ENCODE measurements around the gene HCRT. TPM values are rescaled to one million over a fixed set of nuclear protein-coding genes. Genes with fewer than 3 reads are reported as not detected.

The HCRT gene
- total and polyA plus RNA-seq, 2 of the 4 experiments (the other 2 are of a cell fraction) = not detected

GRCh38 chr17:42135664-42136653 is 49.3 kb downstream of the HCRT start:
- H3K79me1 ChIP-seq (ENCODE audit: low read depth in 1 of 2, low read length in 2 of 2) = peaks cover 33 to 92% of the 10 kb centered on the region in 2 experiments
- BruUV-seq (replicated peaks) = no TSS peak
- peak overlapping the region; percentile 48 for H2AFZ ChIP-seq (replicated peaks; ENCODE audit: low read length, poor library complexity)
- H3K9me3 ChIP-seq (ENCODE audit: control insufficient read depth, insufficient read depth, low read length) = no peaks in the 10 kb centered on the region
- peak overlapping the region; percentile 78 for H2AK5ac ChIP-seq (ENCODE audit: low read depth, low read length)
- H3K27ac ChIP-seq (ENCODE audit: insufficient read depth, low read length) = peak overlapping the region; percentile 72
- H2BK5ac ChIP-seq (ENCODE audit: low read depth, low read length, poor library complexity, severe bottlenecking) = peak overlapping the region; percentile 85
- peak overlapping the region; percentile 42 for H4K91ac ChIP-seq (ENCODE audit: insufficient read depth, low read depth, low read length)
- peak overlapping the region; percentile 50 for H2BK120ac ChIP-seq (ENCODE audit: low read depth, low read length)
- H3K14ac ChIP-seq (replicated peaks; ENCODE audit: low read depth, low read length) = peak overlapping the region; percentile 50
- POLR2A ChIA-PET (ENCODE audit: unreplicated experiment) = no interaction called here
- H3K4me2 ChIP-seq (ENCODE audit: low read depth, low read length) = peak overlapping the region; percentile 47
- peak overlapping the region; percentile 32; the same call in 1 of the 2 replicates for H3K18ac ChIP-seq (ENCODE audit: low read depth, low read length)
- peaks cover 57% of the 10 kb centered on the region for H3K9me1 ChIP-seq (ENCODE audit: insufficient read depth, low read length)
- TF ChIP-seq CEBPB (IDR thresholded peaks at IDR 0.05; ENCODE audit: low read depth, low read length) = peak; percentile 14; the same call in 1 of the 2 replicates
- TF ChIP-seq MXI1 (IDR thresholded peaks at IDR 0.05; ENCODE audit: borderline replicate concordance, low read depth, low read length) = 0 out of 2 replicates have a peak, but pooled peaks have one; percentile 32
- TF ChIP-seq BHLHE40 (IDR thresholded peaks at IDR 0.05; ENCODE audit: low read depth, low read length) = peak; percentile 58; the same call in 1 of the 2 replicates
- TF ChIP-seq CTCF (conservative IDR thresholded peaks at IDR 0.05; ENCODE audit: low read depth, low read length) = no peak
- peak overlapping the region; percentile 50; the same call in 1 of the 2 replicates for H3K23ac ChIP-seq (ENCODE audit: low read depth, low read length)
- H3K36me3 ChIP-seq (ENCODE audit: control insufficient read depth, insufficient read depth, low read length) = peaks cover 3% of the 10 kb centered on the region; the same call in 1 of the 2 replicates
- WGBS, 2 experiments (ENCODE audit: extremely low coverage in 2 of 2, insufficient read length in 1 of 2) = 17% methylated on average over 3 of the region's 15 CpGs; no CpG with 5 or more reads in 1 of the 2 experiments
- CTCF ChIA-PET = interaction anchor here (0.6 kb wide), 1 partner anchor 1066 kb away, joined by 3 read pairs; no protein-coding TSS in a partner anchor
- in situ Hi-C loops (cut with MboI; ENCODE audit: low sequenced_read_pairs) = no loop called here
- H4K20me1 ChIP-seq (ENCODE audit: insufficient read depth, low read length) = peaks cover 79% of the 10 kb centered on the region
- H3K4me1 ChIP-seq (ENCODE audit: control insufficient read depth, insufficient read depth, low read length) = peaks cover 36% of the 10 kb centered on the region
- peak overlapping the region; percentile 70; the same call in 2 of the 3 replicates for H2BK15ac ChIP-seq (ENCODE audit: low read depth, low read length)
- DNase-seq = peak; percentile 85
- H3K4ac ChIP-seq (ENCODE audit: low read depth, low read length) = peak overlapping the region; percentile 89
- ATAC-seq (ENCODE audit: low read depth) = peak; percentile 59
- H3K9ac ChIP-seq (ENCODE audit: low read depth, low read length) = 0 out of 2 replicates have a peak overlapping the region, but pooled peaks have one; percentile 5
- peak overlapping the region; percentile 69 for H4K5ac ChIP-seq (ENCODE audit: low read depth, low read length)
- dilution Hi-C loops (cut with HindIII; ENCODE audit: low sequenced_read_pairs, unreplicated experiment) = no loop called here
- H4K8ac ChIP-seq (ENCODE audit: low read depth in 2 of 2, low read length in 2 of 2) = peak overlapping the region; percentile 41 to 89; a peak in 3 of 4 replicates
- H3K56ac ChIP-seq (ENCODE audit: extremely low read depth, insufficient read depth, low read length) = no peak overlapping the region
- peak overlapping the region; percentile 57 for H2AK9ac ChIP-seq (replicated peaks; ENCODE audit: low read depth, low read length, poor library complexity)
- no peak overlapping the region for H3K4me3 ChIP-seq (ENCODE audit: insufficient read depth, low read depth, low read length)
- intact Hi-C loops (cut with micrococcal nuclease) = loop anchor here (10.0 kb wide), 1 partner anchor 389 kb away; no protein-coding TSS in a partner anchor
- H2BK20ac ChIP-seq (ENCODE audit: low read depth, low read length) = peak overlapping the region; percentile 40; the same call in 1 of the 2 replicates
- H3K27me3 ChIP-seq (ENCODE audit: control insufficient read depth, insufficient read depth, low read length) = no peaks in the 10 kb centered on the region

All from IMR-90 (cell line).